PC-3 (cell line): ENCODE measurements around the gene TOP3A.

Source experiments
- CTCF ChIP-seq: fragments of 300-600 bp; sonication (generic); conservative IDR thresholded peaks from 2 replicates; pipeline ENCODE4 v1.5.1; 2017; ENCODE audit warnings: antibody characterized with exemption, low read depth, mild to moderate bottlenecking, low read length
- EZH2 ChIP-seq: fragments of 300-600 bp; sonication (generic); IDR thresholded peaks from one replicate; pipeline ENCODE4 v1.6.1; 2017; ENCODE audit warnings: antibody characterized with exemption, mild to moderate bottlenecking, low read length; ENCODE audit not compliant: unreplicated experiment

DNA sequence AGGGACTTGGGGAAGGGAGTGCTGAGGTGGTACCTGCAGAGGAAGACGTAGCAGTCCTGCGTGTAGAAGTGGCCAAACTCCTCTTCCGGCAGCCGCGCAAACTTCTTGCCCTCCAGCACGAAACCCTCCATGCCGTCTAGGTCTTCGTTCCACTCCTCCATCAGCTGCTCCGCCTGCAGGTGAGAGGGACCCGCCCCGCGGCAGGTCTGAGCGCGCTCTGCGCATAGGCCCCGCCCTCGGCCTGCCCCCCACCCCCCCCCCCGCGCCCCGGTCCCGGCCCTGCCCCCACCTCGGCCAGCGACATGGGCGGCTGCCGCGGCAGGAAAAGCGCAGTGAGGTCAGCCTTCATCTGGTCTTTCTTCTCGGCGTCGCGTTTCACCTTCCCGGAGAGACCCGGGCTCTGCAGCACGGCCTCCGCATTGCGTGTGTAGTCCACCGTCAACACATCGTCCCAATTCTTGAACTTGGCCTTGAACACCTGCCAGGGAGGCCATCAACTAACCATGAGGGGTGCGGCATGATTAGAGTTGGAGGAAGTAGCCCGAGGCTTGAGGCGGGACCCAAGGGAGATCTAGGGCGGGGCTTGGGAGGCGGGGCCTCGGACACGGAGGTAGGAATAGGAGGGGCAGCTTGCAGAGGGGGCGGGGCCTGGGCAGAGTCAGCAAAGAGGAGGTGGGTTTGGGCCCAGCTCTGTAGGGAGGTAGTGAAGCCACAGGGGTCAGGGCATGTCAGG, 67.7 kb downstream of the TOP3A start:
- TF ChIP-seq EZH2 (no peak), CTCF (no peak)
